Prostate gland (tissue), 2 donors: Measurements from ENCODE around the gene RNF167. TPM values are rescaled to one million over a fixed set of nuclear protein-coding genes. Genes with fewer than 3 reads are reported as not detected.
"Not testable (repeated sequence)": the region's sequence is repeated elsewhere in the genome, so short reads cannot be mapped to it uniquely, and the experiment has no call there.

Source experiments
- DNase-seq: peaks from one replicate; pipeline ENCODE4 v3.0.0-alpha.2; 2019; ENCODE audit warnings: low spot score
- H3K27ac ChIP-seq, 2 donors: fragments of 200-600 bp; sonication (generic); 2 replicates each; pipeline ENCODE4 v1.5.1; 2017 to 2019
- H3K27me3 ChIP-seq: fragments of 200-600 bp; sonication (generic); replicated peaks from 2 replicates; pipeline ENCODE4 v1.5.1; 2019; ENCODE audit not compliant: insufficient read depth
- H3K36me3 ChIP-seq, 2 donors: fragments of 200-600 bp; sonication (generic); 1 replicate in 1 of 2; 2 replicates in 1 of 2; pipeline versions ENCODE4 v1.5.1 to v1.8.1; 2017 to 2019
- H3K4me1 ChIP-seq: fragments of 200-600 bp; sonication (generic); replicated peaks from 2 replicates; pipeline ENCODE4 v1.5.1; 2019
- H3K4me3 ChIP-seq, 2 donors: fragments of 200-600 bp; sonication (generic); 2 replicates each; pipeline ENCODE4 v1.5.1; 2017 to 2019
- H3K9me3 ChIP-seq: fragments of 200-600 bp; sonication (generic); 2 replicates; pipeline ENCODE4 v1.5.1; 2017
- CTCF ChIP-seq, 4 experiments: fragments of 200-600 bp in 2 of 4; fragments of 450-650 bp in 2 of 4; sonication (generic) in 2 of 4; IDR thresholded peaks; 1 replicate in 3 of 4; 2 replicates in 1 of 4; pipeline ENCODE4 v1.5.1; 2016 to 2019; ENCODE audit warnings: antibody characterized with exemption in 4 of 4, mild to moderate bottlenecking in 2 of 4, moderate library complexity in 2 of 4
- POLR2A ChIP-seq: fragments of 450-650 bp; IDR thresholded peaks from one replicate; pipeline ENCODE4 v1.6.1; 2016; ENCODE audit warnings: antibody characterized with exemption, mild to moderate bottlenecking
- POLR2AphosphoS5 ChIP-seq: sonication (generic); formaldehyde crosslinking; IDR thresholded peaks from one replicate; pipeline ENCODE4 v1.6.1; 2017; ENCODE audit warnings: antibody characterized with exemption
- WGBS: methylation state at CpG from one replicate; pipeline ENCODE4 v1.1.5; 2018; 5-methylcytosine and 5-hydroxymethylcytosine counted together
- intact Hi-C: fragments of 100-400 bp; cut with DNase I; formaldehyde crosslinking; loops from one replicate; pipeline ENCODE4 v1.14.2; 2022
- total RNA-seq, 2 donors: library from RNA; depleted of rRNA; stranded (reverse); fragments of >200 nt; gene quantifications; one replicate each; pipeline ENCODE4 v1.1.0, GENCODE V29; 2016

RNF167 gene
- total RNA-seq, 2 donors from 2014 or later, result 78.7 to 138 TPM

- intact Hi-C loops, result no loop called here
- H3K27me3 ChIP-seq, result no peaks in the 10 kb centered on the region
- no peak overlapping the region for H3K27ac ChIP-seq
- TF ChIP-seq CTCF (IDR thresholded peaks at IDR 0.05) (no peak), POLR2A (no peak), POLR2AphosphoS5 (no peak)
- peaks cover 3% of the 10 kb centered on the region for H3K4me1 ChIP-seq
- H3K36me3 ChIP-seq, result peaks cover 0 to 3% of the 10 kb centered on the region in 2 donors
- WGBS, result 61% methylated on average over 59 of the region's 65 CpGs
- no peaks in the 10 kb centered on the region for H3K9me3 ChIP-seq
- peak overlapping the region; percentile 42 to 45 for H3K4me3 ChIP-seq
- no peak for DNase-seq
Measured at GRCh38 chr17:4900231-4901107, 39.6 kb upstream of the RNF167 start.

- Histone ChIP-seq H3K36me3 (no peaks in the 10 kb centered on the region), H3K4me1 (peaks cover 3% of the 10 kb centered on the region), H3K27ac (no peak overlapping the region), H3K4me3 (no peak overlapping the region), H3K9me3 (no peaks in the 10 kb centered on the region), H3K27me3 (no peaks in the 10 kb centered on the region)
- 81% methylated on average over 37 of the region's 37 CpGs for WGBS
- no peak for TF ChIP-seq POLR2AphosphoS5
- DNase-seq, result no peak
- intact Hi-C loops, result no loop called here
Measured at GRCh38 chr17:4901108-4901647, 38.9 kb upstream of the RNF167 start.

GRCh38 chr17:4901648-4902344 lies 38.3 kb upstream of the RNF167 start:
- Histone ChIP-seq H3K27me3 (no peaks in the 10 kb centered on the region), H3K27ac (no peak overlapping the region), H3K4me1 (peaks cover 3% of the 10 kb centered on the region), H3K4me3 (no peak overlapping the region), H3K36me3 (no peaks in the 10 kb centered on the region), H3K9me3 (no peaks in the 10 kb centered on the region)
- DNase-seq, result no peak
- intact Hi-C loops, result no loop called here
- 68% methylated on average over 48 of the region's 48 CpGs for WGBS
- no peak for TF ChIP-seq CTCF (IDR thresholded peaks at IDR 0.05)
- no peak for TF ChIP-seq POLR2AphosphoS5
- no peak for TF ChIP-seq POLR2A

- no peak overlapping the region for H3K4me3 ChIP-seq
- H3K27me3 ChIP-seq, result no peaks in the 10 kb centered on the region
- WGBS, result 77% methylated on average over 8 of the region's 8 CpGs
- intact Hi-C loops, result no loop called here
- H3K4me1 ChIP-seq, result peaks cover 3% of the 10 kb centered on the region
- H3K36me3 ChIP-seq, result no peaks in the 10 kb centered on the region
- no peaks in the 10 kb centered on the region for H3K9me3 ChIP-seq
- no peak overlapping the region for H3K27ac ChIP-seq
- no peak for TF ChIP-seq CTCF (IDR thresholded peaks at IDR 0.05)
- TF ChIP-seq POLR2AphosphoS5, result no peak
- TF ChIP-seq POLR2A, result no peak
- DNase-seq, result no peak
Measured at GRCh38 chr17:4902540-4902939, 37.5 kb upstream of the RNF167 start.

GRCh38 chr17:4903051-4903818 lies 36.8 kb upstream of the RNF167 start, which contains the start of gene CHRNE:
CHRNE (minus strand) TSS chr17:4903098; CDS start chr17:4903063, 35 bp downstream.
- DNase-seq, result peak; percentile 89
- no peaks in the 10 kb centered on the region for H3K36me3 ChIP-seq
- no peak within 1 kb of the TSS for H3K4me3 ChIP-seq
- H3K4me1 ChIP-seq, result peaks cover 3% of the 10 kb centered on the region
- peak within 1 kb of the TSS in 1 of 2 donors; percentile 30 for H3K27ac ChIP-seq
- WGBS, result 9% methylated on average over 10 of the region's 10 CpGs
- TF ChIP-seq CTCF (IDR thresholded peaks at IDR 0.05), result peak; percentile 40 to 85 (median 69)
- no peak for TF ChIP-seq POLR2A
- TF ChIP-seq POLR2AphosphoS5, result peak; percentile 45
- intact Hi-C loops, result no loop called here
- no peaks in the 10 kb centered on the region for H3K9me3 ChIP-seq
- no peaks in the 10 kb centered on the region for H3K27me3 ChIP-seq

- H3K27me3 ChIP-seq, H3K27ac ChIP-seq, H3K9me3 ChIP-seq, H3K4me3 ChIP-seq, H3K36me3 ChIP-seq, H3K4me1 ChIP-seq, DNase-seq: not testable (repeated sequence)
- intact Hi-C loops, result loop anchor here (5.0 kb wide), 1 partner anchor 81 kb away; the partner anchor contains the start of gene CAMTA2
Measured at GRCh38 chr17:4906642-4907041, 33.4 kb upstream of the RNF167 start.
